ENCODE measurements around the gene ZFTA. TPM values are rescaled to one million over a fixed set of nuclear protein-coding genes. Genes with fewer than 3 reads are reported as not detected.

Gene ZFTA
- total and polyA plus RNA-seq, 8 donors, result 9.2 to 40.0 (median 32.4) TPM

DNA sequence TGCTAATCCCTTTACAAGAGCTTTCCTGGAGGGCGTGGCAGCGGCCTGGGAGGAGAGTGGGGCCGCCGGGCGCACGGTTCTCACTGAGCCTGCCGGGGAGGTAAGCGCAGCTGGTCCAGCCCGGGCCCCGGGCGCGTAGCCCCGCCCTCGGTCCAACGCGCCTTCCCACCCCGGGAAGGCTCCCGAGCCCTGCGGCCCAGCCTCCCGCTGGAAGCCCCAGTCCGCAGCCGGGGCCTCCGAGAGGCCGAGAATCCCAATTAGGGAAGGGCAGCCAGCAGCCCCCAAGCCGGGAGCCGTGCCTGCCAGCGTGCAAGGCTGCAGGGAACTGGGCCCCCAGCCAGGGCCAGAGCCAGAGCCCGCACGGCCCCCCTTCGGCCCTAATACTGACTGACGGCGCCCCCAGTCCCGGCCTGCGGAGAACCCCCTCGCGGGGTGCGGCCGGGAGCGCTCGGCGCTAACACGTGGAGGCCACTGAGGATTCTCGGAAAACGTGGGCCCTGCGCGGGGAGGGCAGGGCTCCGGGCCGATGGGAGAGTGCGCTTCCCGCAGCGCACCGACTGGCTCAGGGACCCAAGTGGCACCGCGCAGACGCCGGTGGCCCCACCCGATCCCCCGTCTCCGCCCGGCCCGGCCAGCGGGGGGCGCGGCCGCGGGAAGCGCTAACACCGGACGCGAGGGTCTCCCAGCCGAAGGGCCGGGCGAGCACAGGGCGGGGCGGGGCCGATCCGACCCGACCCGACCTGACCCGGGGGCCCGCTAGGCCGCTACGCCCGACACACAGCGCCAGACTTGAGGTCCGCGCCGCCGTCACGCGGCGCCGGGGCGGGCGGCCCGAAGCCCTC, 5.7 kb downstream of the ZFTA start:
- intact Hi-C loops (cut with DNase I), result loop anchor here in 1 of 2 donors (10.0 kb wide), 1 partner anchor 182 kb away; no protein-coding TSS in a partner anchor
- Histone ChIP-seq H3K4me3 (peak overlapping the region; percentile 9 to 16), H3K4me1 (peaks cover 4 to 15% of the 10 kb centered on the region in 2 donors), H3K27me3 (no peaks in the 10 kb centered on the region), H3K36me3 (peaks cover 0 to 50% of the 10 kb centered on the region in 2 donors), H3K9me3 (no peaks in the 10 kb centered on the region), H3K27ac (no peak overlapping the region)
- TF ChIP-seq, protein P1, sequence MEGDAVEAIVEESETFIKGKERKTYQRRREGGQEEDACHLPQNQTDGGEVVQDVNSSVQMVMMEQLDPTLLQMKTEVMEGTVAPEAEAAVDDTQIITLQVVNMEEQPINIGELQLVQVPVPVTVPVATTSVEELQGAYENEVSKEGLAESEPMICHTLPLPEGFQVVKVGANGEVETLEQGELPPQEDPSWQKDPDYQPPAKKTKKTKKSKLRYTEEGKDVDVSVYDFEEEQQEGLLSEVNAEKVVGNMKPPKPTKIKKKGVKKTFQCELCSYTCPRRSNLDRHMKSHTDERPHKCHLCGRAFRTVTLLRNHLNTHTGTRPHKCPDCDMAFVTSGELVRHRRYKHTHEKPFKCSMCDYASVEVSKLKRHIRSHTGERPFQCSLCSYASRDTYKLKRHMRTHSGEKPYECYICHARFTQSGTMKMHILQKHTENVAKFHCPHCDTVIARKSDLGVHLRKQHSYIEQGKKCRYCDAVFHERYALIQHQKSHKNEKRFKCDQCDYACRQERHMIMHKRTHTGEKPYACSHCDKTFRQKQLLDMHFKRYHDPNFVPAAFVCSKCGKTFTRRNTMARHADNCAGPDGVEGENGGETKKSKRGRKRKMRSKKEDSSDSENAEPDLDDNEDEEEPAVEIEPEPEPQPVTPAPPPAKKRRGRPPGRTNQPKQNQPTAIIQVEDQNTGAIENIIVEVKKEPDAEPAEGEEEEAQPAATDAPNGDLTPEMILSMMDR (IDR thresholded peaks at IDR 0.05), result no peak
- ATAC-seq, result peak; percentile 61
- peak in 3 of 4 donors; percentile 39 to 81 (median 75) for DNase-seq

DNA sequence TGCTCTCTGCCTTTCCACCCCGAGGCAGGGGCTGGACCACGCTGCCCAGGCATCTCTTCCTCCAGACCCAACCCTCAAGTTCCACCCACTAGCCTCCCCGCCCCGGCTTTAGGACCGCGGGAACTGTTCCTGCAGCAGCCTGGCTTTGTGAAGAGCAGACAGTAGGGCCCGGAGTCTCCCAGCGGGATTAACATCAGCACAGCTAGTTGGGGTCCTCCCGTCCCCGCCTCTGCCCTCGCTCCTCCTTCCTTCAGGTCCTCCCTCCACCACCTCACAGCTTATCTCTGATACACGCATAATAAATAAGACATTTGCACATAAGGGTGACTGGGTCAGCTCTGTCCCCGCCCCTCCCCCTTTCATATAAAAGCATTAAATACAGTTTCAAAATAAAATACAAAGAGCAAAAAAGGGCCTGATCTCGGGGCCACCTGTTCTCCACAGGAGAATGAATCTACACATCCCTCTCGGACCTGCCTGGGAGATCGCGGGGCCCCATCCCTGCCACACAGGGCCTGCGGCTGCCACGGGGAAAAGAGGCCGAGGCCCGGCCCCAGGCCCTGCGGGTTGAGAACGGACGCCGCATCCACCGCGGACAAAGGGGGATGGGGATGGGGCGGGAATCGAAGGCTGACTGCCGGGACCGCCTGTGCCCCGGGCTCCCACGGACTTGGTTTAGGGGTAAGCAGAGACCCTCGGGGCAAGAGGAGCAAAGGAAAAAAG, 6.5 kb downstream of the ZFTA start:
- peaks cover 4 to 9% of the 10 kb centered on the region in 2 donors for H3K4me1 ChIP-seq
- ATAC-seq (no peak), DNase-seq (no peak)
- H3K36me3 ChIP-seq, result peaks cover 0 to 58% of the 10 kb centered on the region in 2 donors
- H3K4me3 ChIP-seq, result no peak overlapping the region
- H3K27ac ChIP-seq, result no peak overlapping the region
- H3K27me3 ChIP-seq, result no peaks in the 10 kb centered on the region
- H3K9me3 ChIP-seq, result no peaks in the 10 kb centered on the region
- TF ChIP-seq, protein P1 (IDR thresholded peaks at IDR 0.05), result no peak
- intact Hi-C loops (cut with DNase I), result loop anchor here in 1 of 2 donors (10.0 kb wide), 1 partner anchor 183 kb away; no protein-coding TSS in a partner anchor

DNA sequence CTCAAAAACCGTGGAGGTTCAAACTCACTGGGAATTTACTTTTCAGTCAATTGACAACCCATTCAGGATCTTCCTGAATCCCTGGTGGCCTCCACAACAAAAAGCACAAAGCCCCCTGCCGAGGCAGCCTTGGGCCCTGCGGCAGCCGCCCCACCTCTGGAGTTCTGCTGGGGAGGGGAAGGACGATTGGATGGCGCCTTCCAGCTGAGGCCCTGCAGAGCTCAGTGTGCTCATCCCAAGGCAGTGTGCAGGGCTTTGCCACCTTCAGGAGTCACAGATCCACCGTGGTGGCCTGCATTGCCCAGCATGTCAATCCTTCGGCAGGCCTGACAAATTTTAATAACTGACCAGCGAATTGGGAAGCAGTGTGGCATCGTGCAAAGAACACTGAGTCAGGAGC, 7.4 kb downstream of the ZFTA start:
- ATAC-seq (no peak), DNase-seq (no peak)
- no peak overlapping the region for H3K4me3 ChIP-seq
- no peaks in the 10 kb centered on the region for H3K9me3 ChIP-seq
- no peak overlapping the region for H3K27ac ChIP-seq
- no peaks in the 10 kb centered on the region for H3K4me1 ChIP-seq
- peaks cover 0 to 67% of the 10 kb centered on the region in 2 donors for H3K36me3 ChIP-seq
- TF ChIP-seq, protein P1 (IDR thresholded peaks at IDR 0.05), result no peak
- no peaks in the 10 kb centered on the region for H3K27me3 ChIP-seq
- intact Hi-C loops (cut with DNase I), result loop anchor here in 1 of 2 donors (10.0 kb wide), 1 partner anchor 184 kb away; no protein-coding TSS in a partner anchor

DNA sequence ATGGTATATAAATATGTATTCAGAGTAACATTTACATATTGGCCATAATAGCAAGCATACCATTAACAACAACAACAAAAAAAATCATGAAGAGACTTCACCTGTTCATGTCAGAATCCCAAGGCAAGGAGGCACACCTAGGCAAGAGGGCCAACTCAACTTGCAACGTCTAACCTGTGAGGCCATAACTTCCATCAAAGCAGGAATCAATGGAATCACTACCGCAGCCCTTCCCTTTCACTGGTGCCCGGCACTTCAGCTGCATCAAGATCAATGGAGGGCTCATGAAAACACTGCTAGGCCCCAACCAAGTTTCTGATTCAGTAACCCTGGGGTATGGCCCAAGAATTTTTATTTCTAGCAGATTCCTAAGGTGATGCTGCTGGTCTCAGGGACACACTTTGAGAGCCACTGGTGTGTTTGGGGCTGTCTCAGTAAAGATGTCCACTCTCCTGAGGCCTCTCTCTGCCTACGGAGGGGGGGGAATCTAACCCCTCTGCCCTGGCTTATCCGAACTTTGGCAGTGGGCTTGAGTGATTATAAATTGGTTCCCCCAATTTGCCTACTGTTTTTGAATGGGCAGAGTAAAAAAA, 8.0 kb downstream of the ZFTA start:
- TF ChIP-seq, protein P1 (IDR thresholded peaks at IDR 0.05), result no peak
- Histone ChIP-seq H3K27me3 (no peaks in the 10 kb centered on the region), H3K27ac (no peak overlapping the region), H3K4me3 (no peak overlapping the region), H3K4me1 (no peaks in the 10 kb centered on the region), H3K36me3 (peaks cover 0 to 72% of the 10 kb centered on the region in 2 donors), H3K9me3 (no peaks in the 10 kb centered on the region)
- no peak for ATAC-seq
- DNase-seq, result no peak
- intact Hi-C loops (cut with DNase I), result loop anchor here in 1 of 2 donors (10.0 kb wide), 1 partner anchor 184 kb away; no protein-coding TSS in a partner anchor

All from left lung (tissue), 10 donors.